Neutrophil (primary cell): ENCODE data around the gene GNG7.

Source experiments
- H3K27ac ChIP-seq: fragments of 200-600 bp; sonication (generic); 2 replicates; pipeline ENCODE4 v1.5.1; 2016; ENCODE audit warnings: mild to moderate bottlenecking, moderate library complexity
- H3K27me3 ChIP-seq: fragments of 200-600 bp; sonication (generic); 2 replicates; pipeline ENCODE4 v1.6.0; 2016; ENCODE audit warnings: mild to moderate bottlenecking
- H3K36me3 ChIP-seq: fragments of 200-600 bp; sonication (generic); 2 replicates; pipeline ENCODE4 v1.5.1; 2017
- H3K4me1 ChIP-seq, 2 experiments: fragments of 200-600 bp in 1 of 2; sonication (generic) in 1 of 2; 1 replicate in 1 of 2; 2 replicates in 1 of 2; pipeline versions ENCODE4 v1.5.1 to v1.6.1; 2013 to 2016; ENCODE audit warnings: low read depth in 1 of 2, low read length in 1 of 2, mild to moderate bottlenecking in 1 of 2, moderate library complexity in 1 of 2; ENCODE audit not compliant: control insufficient read depth in 1 of 2, insufficient read depth in 1 of 2
- H3K4me3 ChIP-seq, 2 experiments: fragments of 200-600 bp in 1 of 2; sonication (generic) in 1 of 2; 1 replicate in 1 of 2; 2 replicates in 1 of 2; pipeline ENCODE4 v1.5.1; 2013 to 2016; ENCODE audit warnings: low read depth in 1 of 2, low read length in 1 of 2, mild to moderate bottlenecking in 1 of 2, moderate library complexity in 1 of 2
- H3K9me3 ChIP-seq: fragments of 200-600 bp; sonication (generic); 2 replicates; pipeline ENCODE4 v1.5.1; 2016
- TF ChIP-seq, protein P1 (sequence below): fragments of 200-600 bp; sonication (generic); IDR thresholded peaks from 2 replicates; pipeline ENCODE4 v1.5.1; 2016; ENCODE audit warnings: antibody characterized with exemption

The GNG7 gene

DNA sequence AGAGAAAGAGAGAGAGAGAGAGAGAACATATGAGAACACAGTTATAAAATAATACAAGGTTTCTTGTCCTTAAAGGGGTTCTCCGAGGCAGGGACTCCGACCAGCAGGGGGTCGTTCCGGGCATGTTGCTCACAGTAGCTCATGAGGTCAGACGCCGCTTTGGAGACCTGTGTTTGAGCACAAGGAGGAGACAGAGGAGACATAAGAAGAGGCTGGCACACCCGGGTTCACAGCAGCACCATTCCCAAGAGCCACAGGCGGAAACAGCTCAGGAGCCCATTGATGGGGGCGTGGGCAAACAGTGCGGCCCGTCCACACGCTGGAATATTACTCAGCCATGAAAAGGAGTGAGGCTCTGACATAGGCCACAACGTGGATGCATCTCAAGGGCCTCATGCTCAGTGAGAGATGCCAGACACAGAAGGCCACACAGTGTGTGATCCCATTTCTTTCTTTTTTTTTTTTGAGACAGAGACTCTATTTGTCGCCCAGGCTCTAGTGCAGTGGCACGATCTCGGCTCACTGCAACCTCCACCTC is 187.4 kb downstream of the GNG7 start:
- Histone ChIP-seq H3K36me3 (peaks cover 15% of the 10 kb centered on the region), H3K9me3 (no peaks in the 10 kb centered on the region), H3K4me3 (no peak overlapping the region), H3K27ac (no peak overlapping the region), H3K27me3 (no peaks in the 10 kb centered on the region), H3K4me1 (no peaks in the 10 kb centered on the region)
- TF ChIP-seq, protein P1, sequence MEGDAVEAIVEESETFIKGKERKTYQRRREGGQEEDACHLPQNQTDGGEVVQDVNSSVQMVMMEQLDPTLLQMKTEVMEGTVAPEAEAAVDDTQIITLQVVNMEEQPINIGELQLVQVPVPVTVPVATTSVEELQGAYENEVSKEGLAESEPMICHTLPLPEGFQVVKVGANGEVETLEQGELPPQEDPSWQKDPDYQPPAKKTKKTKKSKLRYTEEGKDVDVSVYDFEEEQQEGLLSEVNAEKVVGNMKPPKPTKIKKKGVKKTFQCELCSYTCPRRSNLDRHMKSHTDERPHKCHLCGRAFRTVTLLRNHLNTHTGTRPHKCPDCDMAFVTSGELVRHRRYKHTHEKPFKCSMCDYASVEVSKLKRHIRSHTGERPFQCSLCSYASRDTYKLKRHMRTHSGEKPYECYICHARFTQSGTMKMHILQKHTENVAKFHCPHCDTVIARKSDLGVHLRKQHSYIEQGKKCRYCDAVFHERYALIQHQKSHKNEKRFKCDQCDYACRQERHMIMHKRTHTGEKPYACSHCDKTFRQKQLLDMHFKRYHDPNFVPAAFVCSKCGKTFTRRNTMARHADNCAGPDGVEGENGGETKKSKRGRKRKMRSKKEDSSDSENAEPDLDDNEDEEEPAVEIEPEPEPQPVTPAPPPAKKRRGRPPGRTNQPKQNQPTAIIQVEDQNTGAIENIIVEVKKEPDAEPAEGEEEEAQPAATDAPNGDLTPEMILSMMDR = no peak

DNA sequence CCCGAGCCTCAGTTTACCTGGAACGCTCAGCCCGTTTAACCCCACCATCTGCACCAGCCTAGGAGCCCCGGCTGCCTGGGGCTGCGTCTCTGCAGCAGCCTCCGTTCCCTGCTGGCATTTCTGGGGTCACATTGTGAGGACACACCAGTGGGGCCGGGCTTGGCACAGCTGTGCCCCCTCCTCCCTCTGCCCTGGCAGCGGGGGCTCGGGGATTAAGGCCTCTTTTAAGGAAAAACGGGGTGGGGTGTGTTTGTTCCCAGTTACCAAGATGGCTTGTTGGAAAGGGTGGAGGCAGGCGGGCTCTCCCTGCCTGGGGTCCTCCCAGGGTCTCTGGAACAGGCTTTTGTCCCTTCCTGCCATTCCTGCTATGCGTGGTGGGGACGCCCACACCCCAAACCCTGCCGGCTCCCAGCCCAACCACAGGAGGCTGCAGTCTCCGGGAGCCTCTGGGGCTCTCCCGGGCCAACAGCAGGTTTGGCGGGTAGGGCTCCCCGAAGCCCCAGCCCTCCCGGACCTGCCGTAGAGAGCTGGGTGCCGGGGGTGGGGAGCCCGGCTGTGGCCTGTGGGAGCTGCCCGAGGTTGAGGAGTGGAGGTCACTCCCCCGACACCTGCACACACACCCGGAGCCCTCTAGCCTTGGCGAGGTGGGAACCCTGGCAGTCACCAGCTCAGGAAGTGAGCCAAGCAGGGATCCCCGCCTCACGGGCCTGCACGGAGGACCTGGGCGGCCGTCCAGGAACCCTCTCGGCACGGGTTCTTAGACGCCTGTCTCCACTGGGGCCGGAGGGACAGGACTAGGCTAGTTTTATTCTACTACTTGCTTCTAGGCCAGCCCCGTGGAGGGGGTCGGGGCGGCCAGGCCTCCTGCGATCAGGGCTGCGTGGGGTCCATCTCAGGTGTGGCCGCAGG is 189.7 kb downstream of the GNG7 start:
- H3K9me3 ChIP-seq = no peaks in the 10 kb centered on the region
- H3K4me3 ChIP-seq = no peak overlapping the region
- peaks cover 13% of the 10 kb centered on the region for H3K36me3 ChIP-seq
- H3K27ac ChIP-seq = no peak overlapping the region
- TF ChIP-seq, protein P1 = no peak
- H3K27me3 ChIP-seq = no peaks in the 10 kb centered on the region
- H3K4me1 ChIP-seq = peaks cover 2 to 4% of the 10 kb centered on the region in 2 experiments

DNA sequence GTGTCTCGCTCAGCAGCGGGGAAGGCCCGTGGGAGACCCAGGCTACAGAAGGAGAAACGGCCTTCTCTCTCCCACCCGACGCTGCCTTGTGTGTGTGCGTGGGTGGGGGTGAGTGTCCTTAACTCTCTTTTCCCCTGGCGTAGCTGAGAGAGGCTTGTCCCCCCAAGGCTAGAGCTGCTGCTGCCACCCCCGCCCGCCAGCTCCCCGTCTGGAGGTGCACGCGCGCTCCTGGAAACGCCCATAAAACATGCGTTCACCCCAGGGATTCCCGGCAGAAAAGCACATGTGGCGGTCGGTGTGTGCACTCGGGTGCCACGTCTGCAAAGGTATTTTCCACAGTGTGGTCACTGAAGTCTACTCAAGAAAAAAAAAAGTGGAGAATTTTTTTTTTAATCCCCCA is 190.5 kb downstream of the GNG7 start:
- Histone ChIP-seq H3K4me3 (no peak overlapping the region), H3K27me3 (no peaks in the 10 kb centered on the region), H3K4me1 (peaks cover 10 to 11% of the 10 kb centered on the region in 2 experiments), H3K36me3 (peaks cover 13% of the 10 kb centered on the region), H3K9me3 (no peaks in the 10 kb centered on the region), H3K27ac (no peak overlapping the region)
- TF ChIP-seq, protein P1 = no peak

DNA sequence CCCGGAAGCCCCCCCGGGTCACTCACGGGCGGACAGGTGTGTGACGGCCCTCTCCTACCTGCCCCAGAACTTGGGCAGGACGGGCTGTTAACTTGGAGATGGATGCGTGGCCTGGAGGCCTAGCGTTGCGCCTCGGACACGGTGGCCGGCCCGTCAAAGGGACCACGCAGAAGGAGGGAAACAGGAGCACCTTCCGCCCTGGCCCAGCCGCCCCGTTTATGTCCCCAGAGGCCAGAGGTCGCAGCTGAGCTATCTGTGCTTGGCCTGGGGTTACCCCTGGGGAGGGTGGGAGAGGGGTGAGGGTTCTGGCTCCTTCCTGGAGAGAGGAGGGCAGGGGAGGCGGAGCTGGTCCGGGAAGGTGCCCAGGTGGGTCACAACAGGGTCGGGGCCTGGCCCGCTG is 190.9 kb downstream of the GNG7 start:
- TF ChIP-seq, protein P1 = no peak
- no peak overlapping the region for H3K27ac ChIP-seq

DNA sequence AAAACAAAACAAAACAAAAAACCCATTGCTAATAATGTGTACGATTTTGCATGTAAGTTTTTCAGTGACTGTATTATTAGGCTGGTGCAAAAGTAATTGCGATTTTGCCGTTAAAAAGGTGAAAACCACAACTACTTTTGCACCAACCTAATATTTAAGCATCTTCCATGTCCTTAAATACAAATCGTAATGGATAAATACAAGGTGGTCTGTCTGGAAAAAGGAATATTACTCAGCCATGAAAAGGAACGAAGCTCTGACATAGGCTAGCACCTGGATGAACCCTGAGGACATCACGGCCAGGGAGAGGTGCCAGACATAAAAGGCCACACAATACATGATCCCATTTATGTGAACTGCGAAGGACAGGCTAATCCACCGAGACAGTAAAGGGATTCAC is 193.4 kb downstream of the GNG7 start:
- Histone ChIP-seq H3K9me3 (no peaks in the 10 kb centered on the region), H3K27me3 (peaks cover 10% of the 10 kb centered on the region), H3K4me3 (no peak overlapping the region), H3K36me3 (peaks cover 10% of the 10 kb centered on the region), H3K4me1 (peaks cover 11 to 18% of the 10 kb centered on the region in 2 experiments), H3K27ac (no peak overlapping the region)
- TF ChIP-seq, protein P1 = no peak

More for the DNA sequence above, 190.9 kb downstream of the GNG7 start:
- Histone ChIP-seq H3K9me3 (no peaks in the 10 kb centered on the region), H3K4me1 (peaks cover 11 to 15% of the 10 kb centered on the region in 2 experiments), H3K27me3 (no peaks in the 10 kb centered on the region), H3K36me3 (peaks cover 10% of the 10 kb centered on the region), H3K4me3 (no peak overlapping the region)
